H1 (cell line): ENCODE data around the gene SH3BGRL.

Experiments used
- CHD2 ChIP-seq: IDR thresholded peaks from 2 replicates; pipeline ENCODE4 v1.6.1; 2012; ENCODE audit warnings: low read length, improper control_type of control experiment
- EZH2 ChIP-seq: fragments of 200-600 bp; sonication (generic); IDR thresholded peaks from 2 replicates; pipeline ENCODE4 v1.7.1; 2012; ENCODE audit warnings: low read depth, mild to moderate bottlenecking, moderate library complexity, low read length, inconsistent platforms; ENCODE audit not compliant: severe bottlenecking
- JUND ChIP-seq: IDR thresholded peaks from 2 replicates; pipeline ENCODE4 v1.6.1; 2011; ENCODE audit warnings: mild to moderate bottlenecking, improper control_type of control experiment, low read length
- POLR2AphosphoS5 ChIP-seq: IDR thresholded peaks from 2 replicates; pipeline ENCODE4 v1.6.1; 2011; ENCODE audit warnings: low read depth, low read length
- RAD21 ChIP-seq, 2 experiments: IDR thresholded peaks in 1 of 2; conservative IDR thresholded peaks in 1 of 2; 2 replicates each; pipeline ENCODE4 v1.6.1; 2011; ENCODE audit warnings: low read depth in 2 of 2, low read length in 2 of 2, improper control_type of control experiment in 1 of 2, inconsistent platforms in 1 of 2, mild to moderate bottlenecking in 1 of 2, moderate library complexity in 1 of 2
- SIRT6 ChIP-seq: IDR thresholded peaks from one replicate; pipeline ENCODE4 v1.7.1; 2012; ENCODE audit warnings: low read length, inconsistent platforms
- SRF ChIP-seq: IDR thresholded peaks from 2 replicates; pipeline ENCODE4 v1.6.1; 2011; ENCODE audit warnings: mild to moderate bottlenecking, low read depth, low read length, moderate library complexity
- TEAD4 ChIP-seq: IDR thresholded peaks from 2 replicates; pipeline ENCODE4 v1.6.1; 2012; ENCODE audit warnings: low read depth, low read length, inconsistent platforms, mixed read lengths
- TF ChIP-seq, protein P1 (sequence below), 3 experiments: IDR thresholded peaks; 1 replicate in 2 of 3; 2 replicates in 1 of 3; pipeline versions ENCODE4 v1.5.1 to v1.6.1; 2011; ENCODE audit warnings: low read length in 3 of 3, mild to moderate bottlenecking in 3 of 3, inconsistent platforms in 2 of 3, low read depth in 1 of 3, moderate library complexity in 1 of 3; ENCODE audit not compliant: insufficient read depth in 1 of 3; ENCODE audit errors: control extremely low read depth in 1 of 3
- TF ChIP-seq, protein P2 (sequence below): IDR thresholded peaks from 2 replicates; pipeline ENCODE4 v1.6.1; 2012; ENCODE audit warnings: inconsistent platforms

DNA sequence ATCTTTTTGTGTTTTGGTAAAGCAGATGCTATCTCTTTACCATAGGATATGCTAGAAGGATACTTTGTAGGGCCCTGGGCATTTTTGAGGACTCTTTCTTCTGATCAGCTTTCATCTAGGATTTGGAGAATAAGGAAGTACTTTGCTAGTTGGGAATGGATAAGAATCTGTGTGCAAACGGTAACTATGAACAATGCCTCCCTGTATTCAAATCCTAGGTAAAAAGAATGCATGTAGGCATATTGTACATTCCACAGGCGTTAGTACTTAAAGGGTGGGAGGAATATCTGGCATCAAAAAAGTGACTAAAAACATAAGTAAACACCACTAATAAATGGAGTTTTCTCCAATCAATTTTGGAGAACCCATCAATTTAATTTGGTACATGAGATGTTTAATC lies 59.7 kb downstream of the SH3BGRL start:
- TF ChIP-seq POLR2AphosphoS5 (no peak), SIRT6 (no peak), CHD2 (no peak), RAD21 (IDR thresholded peaks at IDR 0.05 in 1 of 2, conservative IDR thresholded peaks at IDR 0.05 in 1 of 2; ENCODE audit: low read depth in 2 of 2, low read length in 2 of 2) (no peak), JUND (no peak), EZH2 (no peak), SRF (no peak), TEAD4 (no peak)
- TF ChIP-seq, protein P1, sequence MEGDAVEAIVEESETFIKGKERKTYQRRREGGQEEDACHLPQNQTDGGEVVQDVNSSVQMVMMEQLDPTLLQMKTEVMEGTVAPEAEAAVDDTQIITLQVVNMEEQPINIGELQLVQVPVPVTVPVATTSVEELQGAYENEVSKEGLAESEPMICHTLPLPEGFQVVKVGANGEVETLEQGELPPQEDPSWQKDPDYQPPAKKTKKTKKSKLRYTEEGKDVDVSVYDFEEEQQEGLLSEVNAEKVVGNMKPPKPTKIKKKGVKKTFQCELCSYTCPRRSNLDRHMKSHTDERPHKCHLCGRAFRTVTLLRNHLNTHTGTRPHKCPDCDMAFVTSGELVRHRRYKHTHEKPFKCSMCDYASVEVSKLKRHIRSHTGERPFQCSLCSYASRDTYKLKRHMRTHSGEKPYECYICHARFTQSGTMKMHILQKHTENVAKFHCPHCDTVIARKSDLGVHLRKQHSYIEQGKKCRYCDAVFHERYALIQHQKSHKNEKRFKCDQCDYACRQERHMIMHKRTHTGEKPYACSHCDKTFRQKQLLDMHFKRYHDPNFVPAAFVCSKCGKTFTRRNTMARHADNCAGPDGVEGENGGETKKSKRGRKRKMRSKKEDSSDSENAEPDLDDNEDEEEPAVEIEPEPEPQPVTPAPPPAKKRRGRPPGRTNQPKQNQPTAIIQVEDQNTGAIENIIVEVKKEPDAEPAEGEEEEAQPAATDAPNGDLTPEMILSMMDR (IDR thresholded peaks at IDR 0.05; ENCODE audit: control extremely low read depth in 1 of 3, insufficient read depth in 1 of 3, low read depth in 1 of 3, low read length in 3 of 3), result no peak
- TF ChIP-seq, protein P2, sequence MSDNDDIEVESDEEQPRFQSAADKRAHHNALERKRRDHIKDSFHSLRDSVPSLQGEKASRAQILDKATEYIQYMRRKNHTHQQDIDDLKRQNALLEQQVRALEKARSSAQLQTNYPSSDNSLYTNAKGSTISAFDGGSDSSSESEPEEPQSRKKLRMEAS, result no peak
